H1 (cell line): ENCODE results near the gene OR1G1. TPM values are rescaled to one million over a fixed set of nuclear protein-coding genes. Genes with fewer than 3 reads are reported as not detected.

Source experiments
- CTCF ChIA-PET: fragments of 300-600 bp; sonication (Branson Sonifier 250); formaldehyde crosslinking; loops from one replicate; lab custom pipeline; 2021; ENCODE audit not compliant: partially characterized antibody; lab: Charles Lee
- POLR2A ChIA-PET: fragments of 300-600 bp; sonication (Branson Sonifier 250); formaldehyde crosslinking; loops from one replicate; lab custom pipeline; 2021; ENCODE audit warnings: inconsistent platforms; ENCODE audit not compliant: partially characterized antibody; lab: Charles Lee
- DNase-seq, 2 experiments: peaks; one replicate each; pipeline versions ENCODE4 v3.0.0 to v3.0.0-alpha.2; 2010 to 2022; ENCODE audit warnings: low spot score in 2 of 2, low read depth in 1 of 2, mixed read lengths in 1 of 2
- FAIRE-seq: peaks from 2 replicates; lab custom pipeline; 2011; peaks lifted over from hg19 to GRCh38; lab: Jason Lieb, UNC
- H2AFZ ChIP-seq: 2 replicates; pipeline ENCODE4 v1.8.1; 2012; ENCODE audit warnings: low read length, inconsistent platforms
- H2AK5ac ChIP-seq: 2 replicates; pipeline ENCODE4 v1.6.1; 2013; ENCODE audit warnings: low read depth, low read length
- H2BK120ac ChIP-seq: replicated peaks from 2 replicates; pipeline ENCODE3; 2013; ENCODE audit warnings: low read depth, low read length, inconsistent platforms
- H2BK12ac ChIP-seq: 2 replicates; pipeline ENCODE4 v1.6.1; 2013; ENCODE audit warnings: low read depth, low read length
- H2BK15ac ChIP-seq: 2 replicates; pipeline ENCODE4 v1.6.1; 2013; ENCODE audit warnings: low read length
- H2BK20ac ChIP-seq: 2 replicates; pipeline ENCODE4 v1.6.1; 2013; ENCODE audit warnings: low read length
- H2BK5ac ChIP-seq: 2 replicates; pipeline ENCODE4 v1.6.1; 2013; ENCODE audit warnings: low read depth, low read length
- H3K14ac ChIP-seq: 2 replicates; pipeline ENCODE4 v1.6.1; 2013; ENCODE audit warnings: inconsistent platforms; ENCODE audit not compliant: insufficient read length
- H3K18ac ChIP-seq: 2 replicates; pipeline ENCODE4 v1.6.1; 2013; ENCODE audit warnings: low read length; ENCODE audit errors: extremely low read depth
- H3K23ac ChIP-seq: 2 replicates; pipeline ENCODE4 v1.6.1; 2013; ENCODE audit warnings: inconsistent platforms; ENCODE audit not compliant: insufficient read length
- H3K23me2 ChIP-seq: 2 replicates; pipeline ENCODE4 v1.6.1; 2013; ENCODE audit warnings: low read depth, low read length
- H3K27ac ChIP-seq: 2 replicates; pipeline ENCODE4 v1.6.1; 2011; ENCODE audit warnings: low read depth, low read length, inconsistent platforms
- H3K27me3 ChIP-seq, 4 experiments: replicated peaks in 1 of 4; 1 replicate in 1 of 4; 2 replicates in 3 of 4; pipeline versions ENCODE4 v1.6.1 to v1.8.1; 2011 to 2013; ENCODE audit warnings: low read length in 3 of 4, mild to moderate bottlenecking in 3 of 4, inconsistent platforms in 2 of 4, mixed read lengths in 2 of 4, moderate library complexity in 1 of 4; ENCODE audit not compliant: control insufficient read depth in 3 of 4, insufficient read depth in 3 of 4; ENCODE audit errors: extremely low read depth in 1 of 4
- H3K36me3 ChIP-seq, 4 experiments: 2 replicates each; pipeline versions ENCODE4 v1.6.1 to v1.8.1; 2011 to 2013; ENCODE audit warnings: mild to moderate bottlenecking in 4 of 4, low read length in 3 of 4, moderate library complexity in 2 of 4, control low read depth in 1 of 4, inconsistent platforms in 1 of 4; ENCODE audit not compliant: insufficient read depth in 4 of 4, control insufficient read depth in 2 of 4
- H3K4ac ChIP-seq: replicated peaks from 2 replicates; pipeline ENCODE3; 2013; ENCODE audit warnings: low read length, low read depth, mixed read lengths, inconsistent platforms; ENCODE audit not compliant: insufficient read length
- H3K4me1 ChIP-seq, 4 experiments: replicated peaks in 1 of 4; 1 replicate in 1 of 4; 2 replicates in 3 of 4; pipeline versions ENCODE4 v1.6.1 to v1.8.1; 2011 to 2013; ENCODE audit warnings: low read length in 3 of 4, inconsistent platforms in 2 of 4, mixed read lengths in 1 of 4; ENCODE audit not compliant: insufficient read depth in 4 of 4, control insufficient read depth in 3 of 4
- H3K4me2 ChIP-seq, 2 experiments: 2 replicates each; pipeline versions ENCODE4 v1.6.1 to v1.8.1; 2011 to 2013; ENCODE audit warnings: low read depth in 2 of 2, low read length in 2 of 2, control low read depth in 1 of 2, inconsistent platforms in 1 of 2, mild to moderate bottlenecking in 1 of 2; ENCODE audit not compliant: insufficient read depth in 1 of 2
- H3K4me3 ChIP-seq, 4 experiments: fragments of 200-600, 300-600 bp in 1 of 4; sonication (generic), shearing (Covaris generic), sonication (Bioruptor Twin) in 1 of 4; 2 replicates each; pipeline versions ENCODE4 v1.5.1 to v1.8.1; 2011 to 2016; ENCODE audit warnings: low read length in 4 of 4, low read depth in 3 of 4, control low read depth in 2 of 4, inconsistent platforms in 2 of 4, mild to moderate bottlenecking in 2 of 4, mixed read lengths in 1 of 4, moderate library complexity in 1 of 4; ENCODE audit not compliant: insufficient read depth in 2 of 4; ENCODE audit errors: extremely low read depth in 1 of 4
- H3K56ac ChIP-seq: replicated peaks from 2 replicates; pipeline ENCODE3; 2013; ENCODE audit warnings: low read depth, mild to moderate bottlenecking, mixed read lengths, low read length, inconsistent platforms; ENCODE audit not compliant: insufficient read length
- H3K79me1 ChIP-seq: 2 replicates; pipeline ENCODE4 v1.6.1; 2013; ENCODE audit warnings: low read depth, low read length, control low read depth
- H3K79me2 ChIP-seq, 2 experiments: 2 replicates each; pipeline versions ENCODE4 v1.6.1 to v1.8.1; 2012 to 2013; ENCODE audit warnings: low read length in 2 of 2, mild to moderate bottlenecking in 2 of 2, inconsistent platforms in 1 of 2; ENCODE audit not compliant: insufficient read depth in 2 of 2, control insufficient read depth in 1 of 2
- H3K9ac ChIP-seq, 4 experiments: replicated peaks in 1 of 4; 1 replicate in 1 of 4; 2 replicates in 3 of 4; pipeline versions ENCODE4 v1.6.1 to v1.8.1; 2011 to 2013; ENCODE audit warnings: low read depth in 3 of 4, low read length in 3 of 4, control low read depth in 2 of 4, mild to moderate bottlenecking in 2 of 4, moderate library complexity in 2 of 4, inconsistent platforms in 1 of 4; ENCODE audit errors: extremely low read depth in 1 of 4
- H3K9me3 ChIP-seq, 2 experiments: 2 replicates each; pipeline versions ENCODE4 v1.6.1 to v1.8.1; 2012 to 2013; ENCODE audit warnings: mild to moderate bottlenecking in 2 of 2, moderate library complexity in 2 of 2, control low read depth in 1 of 2, inconsistent platforms in 1 of 2, low read depth in 1 of 2, low read length in 1 of 2, mixed read lengths in 1 of 2; ENCODE audit not compliant: insufficient read depth in 2 of 2
- H4K20me1 ChIP-seq, 2 experiments: replicated peaks in 1 of 2; 2 replicates each; pipeline versions ENCODE3 to v1.8.1; 2011 to 2013; ENCODE audit warnings: inconsistent platforms in 2 of 2, low read length in 2 of 2, mild to moderate bottlenecking in 1 of 2; ENCODE audit not compliant: insufficient read depth in 2 of 2, control insufficient read depth in 1 of 2
- H4K5ac ChIP-seq: 2 replicates; pipeline ENCODE4 v1.6.1; 2013; ENCODE audit warnings: low read length, low read depth, mixed read lengths, inconsistent platforms; ENCODE audit not compliant: insufficient read length
- H4K8ac ChIP-seq: 2 replicates; pipeline ENCODE4 v1.8.0; 2013; ENCODE audit warnings: mild to moderate bottlenecking, moderate library complexity, low read length, inconsistent platforms; ENCODE audit not compliant: insufficient read depth; ENCODE audit errors: extremely low read depth
- H4K91ac ChIP-seq: replicated peaks from 2 replicates; pipeline ENCODE3; 2013; ENCODE audit warnings: low read length, mixed read lengths, inconsistent platforms; ENCODE audit not compliant: insufficient read length
- BACH1 ChIP-seq: IDR thresholded peaks from 2 replicates; pipeline ENCODE4 v1.6.1; 2012; ENCODE audit warnings: low read length, improper control_type of control experiment
- BCL11A ChIP-seq, 2 experiments: IDR thresholded peaks; one replicate each; pipeline ENCODE4 v1.6.1; 2011; ENCODE audit warnings: low read depth in 2 of 2, low read length in 2 of 2, mild to moderate bottlenecking in 2 of 2
- EGR1 ChIP-seq: IDR thresholded peaks from 2 replicates; pipeline ENCODE4 v1.6.1; 2011; ENCODE audit warnings: low read depth, low read length, borderline replicate concordance
- GABPA ChIP-seq: IDR thresholded peaks from 2 replicates; pipeline ENCODE4 v1.6.1; 2011; ENCODE audit warnings: mild to moderate bottlenecking, low read length, moderate library complexity, borderline replicate concordance; ENCODE audit not compliant: insufficient read depth
- HDAC6 ChIP-seq: IDR thresholded peaks from one replicate; pipeline ENCODE4 v1.7.1; 2012; ENCODE audit warnings: low read depth, mild to moderate bottlenecking, inconsistent platforms, low read length, moderate library complexity
- PHF8 ChIP-seq: fragments of 200-600 bp; sonication (generic); conservative IDR thresholded peaks from 2 replicates; pipeline ENCODE4 v1.7.1; 2012; ENCODE audit warnings: low read depth, mild to moderate bottlenecking, inconsistent platforms, low read length, moderate library complexity
- RNF2 ChIP-seq: fragments of 200-900, 300-1000 bp; sonication (generic); IDR thresholded peaks from 2 replicates; pipeline ENCODE4 v1.7.1; 2016; ENCODE audit warnings: borderline replicate concordance, low read depth, mild to moderate bottlenecking, antibody characterized with exemption, low read length; ENCODE audit not compliant: poor library complexity, severe bottlenecking; ENCODE audit errors: missing control alignments
- SIN3A ChIP-seq, 2 experiments: IDR thresholded peaks in 1 of 2; conservative IDR thresholded peaks in 1 of 2; 2 replicates each; pipeline ENCODE4 v1.6.1; 2011 to 2012; ENCODE audit warnings: low read length in 2 of 2, improper control_type of control experiment in 1 of 2, low read depth in 1 of 2, mild to moderate bottlenecking in 1 of 2
- SUZ12 ChIP-seq: fragments of 200-600 bp; sonication (generic); IDR thresholded peaks from 2 replicates; pipeline ENCODE4 v1.6.1; 2012; ENCODE audit warnings: mild to moderate bottlenecking, inconsistent platforms, low read length, moderate library complexity, mixed read lengths
- WGBS, 2 experiments: shearing (Covaris generic) in 1 of 2; methylation state at CpG; one replicate each; pipeline versions ENCODE4 v1.1.6 to v1.1.7; 2013 to 2015; ENCODE audit warnings: low lambda C conversion rate in 2 of 2, mixed read lengths in 2 of 2, inconsistent platforms in 1 of 2, low coverage in 1 of 2, missing lambda C conversion rate in 1 of 2; ENCODE audit not compliant: insufficient replicate concordance in 2 of 2, insufficient coverage in 1 of 2, insufficient read length in 1 of 2; ENCODE audit errors: extremely low coverage in 1 of 2, missing lambda C conversion rate in 1 of 2; 5-methylcytosine and 5-hydroxymethylcytosine counted together
- long read RNA-seq, 2 experiments: library from RNA in 1 of 2; library from capped mRNA in 1 of 2; stranded (forward); transcript quantifications; one replicate each; pipeline ENCODE4 v2.0.0, GENCODE V29; 2021; ENCODE audit warnings: inconsistent platforms in 1 of 2
- polyA minus RNA-seq, 3 experiments: library from RNA; depleted of rRNA, polyadenylated mRNA; stranded (reverse); fragments of >200 nt; gene quantifications; 1 replicate in 2 of 3; 2 replicates in 1 of 3; pipeline ENCODE4 v1.2.3, GENCODE V29; 2011
- polyA plus RNA-seq, 7 experiments: library from polyadenylated mRNA; depleted of rRNA in 3 of 7; stranded (reverse) in 5 of 7; unstranded in 2 of 7; fragments of >200 nt in 5 of 7; fragments of 200-250 nt in 2 of 7; gene quantifications; 1 replicate in 5 of 7; 2 replicates in 1 of 7; 4 replicates in 1 of 7; pipeline versions ENCODE4 v1.2.1 to v1.2.3, GENCODE V29; 2011 to 2013; ENCODE audit warnings: missing spikeins in 2 of 7, mixed read lengths in 2 of 7
- total RNA-seq: library from RNA; stranded (reverse); fragmentation: NEBNext Ultra II Directional; extraction: Animal tissue kit (Norgen Biotek cat#: 25700); gene quantifications from 2 replicates; pipeline ENCODE4 v1.2.1, GENCODE V29; 2021
- TF ChIP-seq, protein P1 (sequence below): IDR thresholded peaks from 2 replicates; pipeline ENCODE4 v1.6.1; 2012; ENCODE audit warnings: inconsistent platforms

The OR1G1 gene
- 0.30 TPM in 1 of 2 replicates, not detected in the other for total RNA-seq
- 0.27 and 0.30 TPM in 2 replicates for polyA plus RNA-seq (2011; rRNA removed)
- 0.23 TPM for polyA plus RNA-seq (2011; cell fraction: cytosol; rRNA removed)
- 0.70 TPM for polyA plus RNA-seq (2011; cell fraction: nucleus; rRNA removed)
- 0.19 TPM in 1 of 4 replicates, not detected in the others for polyA plus RNA-seq (2012, experiment 1 of 2)
- not detected for polyA plus RNA-seq (2012, experiment 2 of 2)
- 0.08 TPM for polyA plus RNA-seq (2013, experiment 1 of 2)
- polyA plus RNA-seq (2013, experiment 2 of 2) = not detected
- polyA minus RNA-seq (2011; rRNA and poly(A)+ RNA removed) = 0.44 TPM in 1 of 2 replicates, not detected in the other
- not detected for polyA minus RNA-seq (2011; cell fraction: cytosol; rRNA and poly(A)+ RNA removed)
- polyA minus RNA-seq (2011; cell fraction: nucleus; rRNA and poly(A)+ RNA removed) = not detected
- long read RNA-seq, experiment 1 = 0 reads
- long read RNA-seq, experiment 2 = 0 reads

DNA sequence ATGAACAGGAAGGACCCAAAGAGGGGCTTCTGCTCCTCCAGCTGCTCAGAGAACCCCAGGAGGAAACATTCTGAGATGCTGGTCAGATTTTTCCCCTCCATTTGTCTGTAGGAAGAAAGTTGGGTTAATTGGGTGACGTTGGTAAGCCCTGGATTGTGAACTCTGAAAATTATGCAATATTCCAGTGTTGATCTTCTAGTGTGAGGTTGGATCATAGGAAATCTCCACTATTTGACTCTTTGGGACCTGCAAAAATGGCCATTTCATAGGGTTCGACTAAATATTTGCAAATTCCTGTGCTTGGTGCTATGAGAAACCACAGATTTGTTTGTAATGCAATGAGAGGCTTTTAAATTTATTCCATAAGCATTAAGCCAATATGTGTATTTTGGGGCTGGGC, at the start of gene OR1G1:
TSS of gene OR1G1 (minus strand) at position 101 of the 400 bp plus-strand sequence. CDS start at position 101, 0 bp downstream.
- Histone ChIP-seq H3K4ac (no peak within 1 kb of the TSS), H3K9me3 (peaks cover 44 to 69% of the 10 kb centered on the region in 2 experiments), H4K91ac (no peak within 1 kb of the TSS), H3K23ac (no peak within 1 kb of the TSS), H3K27me3 (no peaks in the 10 kb centered on the region), H2AK5ac (no peak within 1 kb of the TSS), H3K79me1 (no peaks in the 10 kb centered on the region), H2BK20ac (no peak within 1 kb of the TSS), H4K20me1 (no peaks in the 10 kb centered on the region), H2BK15ac (no peak within 1 kb of the TSS), H3K27ac (no peak within 1 kb of the TSS), H4K8ac (no peak within 1 kb of the TSS), H2AFZ (no peak within 1 kb of the TSS), H3K14ac (no peak within 1 kb of the TSS), H3K23me2 (no peaks in the 10 kb centered on the region)
- no peak for FAIRE-seq
- CTCF ChIA-PET = no interaction called here
- DNase-seq = no peak
- TF ChIP-seq BCL11A (IDR thresholded peaks at IDR 0.05; ENCODE audit: low read depth in 2 of 2, low read length in 2 of 2) (no peak), BACH1 (no peak), PHF8 (no peak), SIN3A (conservative IDR thresholded peaks at IDR 0.05 in 1 of 2, IDR thresholded peaks at IDR 0.05 in 1 of 2; ENCODE audit: low read depth in 1 of 2, low read length in 2 of 2) (no peak), EGR1 (no peak), HDAC6 (no peak), GABPA (no peak), SUZ12 (no peak), RNF2 (no peak)
- TF ChIP-seq, protein P1, sequence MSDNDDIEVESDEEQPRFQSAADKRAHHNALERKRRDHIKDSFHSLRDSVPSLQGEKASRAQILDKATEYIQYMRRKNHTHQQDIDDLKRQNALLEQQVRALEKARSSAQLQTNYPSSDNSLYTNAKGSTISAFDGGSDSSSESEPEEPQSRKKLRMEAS = no peak
- TF ChIP-seq, all 59 proteins: peak for 0
- H3K56ac ChIP-seq = no peak within 1 kb of the TSS
- no peak within 1 kb of the TSS for H2BK120ac ChIP-seq
- no peaks in the 10 kb centered on the region for H3K4me1 ChIP-seq
- H3K4me3 ChIP-seq = no peak within 1 kb of the TSS
- H3K36me3 ChIP-seq = no peaks in the 10 kb centered on the region; a peak in 1 of 8 replicates
- H3K4me2 ChIP-seq = no peak within 1 kb of the TSS
- 86% methylated on average over 2 of the region's 2 CpGs; no CpG with 5 or more reads in 1 of the 2 experiments for WGBS, 2 experiments
- no peak within 1 kb of the TSS for H2BK12ac ChIP-seq
- no peak within 1 kb of the TSS for H3K18ac ChIP-seq
- H3K9ac ChIP-seq = no peak within 1 kb of the TSS
- no peak within 1 kb of the TSS for H4K5ac ChIP-seq
- POLR2A ChIA-PET = no interaction called here
- no peak within 1 kb of the TSS for H2BK5ac ChIP-seq
- H3K79me2 ChIP-seq = no peaks in the 10 kb centered on the region
